BLaER1 treated with 17β-estradiol and CSF1 and Interleukin-3, amounts not matched to agents 10 nM and 100 nM (cell line): ENCODE measurements around the gene ZMYM2.
"Not testable (repeated sequence)": the region's sequence is repeated elsewhere in the genome, so short reads cannot be mapped to it uniquely, and the experiment has no call there.

Source experiments
- H3K27ac ChIP-seq, 11 experiments: shearing (Covaris generic); formaldehyde crosslinking; 2 replicates each; pipeline ENCODE4 v1.8.1; 2022
- H3K27me3 ChIP-seq, 11 experiments: shearing (Covaris generic); formaldehyde crosslinking; 2 replicates each; pipeline ENCODE4 v1.8.1; 2022
- H3K36me3 ChIP-seq, 11 experiments: shearing (Covaris generic); formaldehyde crosslinking; 2 replicates each; pipeline ENCODE4 v1.8.1; 2022
- H3K4me1 ChIP-seq, 10 experiments: shearing (Covaris generic); formaldehyde crosslinking; 2 replicates each; pipeline ENCODE4 v1.8.1; 2022
- H3K4me2 ChIP-seq, 11 experiments: shearing (Covaris generic); formaldehyde crosslinking; 2 replicates each; pipeline ENCODE4 v1.8.1; 2022
- H3K4me3 ChIP-seq, 10 experiments: shearing (Covaris generic); formaldehyde crosslinking; 2 replicates each; pipeline ENCODE4 v1.8.1; 2022
- H3K9ac ChIP-seq, 11 experiments: shearing (Covaris generic); formaldehyde crosslinking; 2 replicates each; pipeline ENCODE4 v1.8.1; 2022
- H3K9me3 ChIP-seq, 11 experiments: shearing (Covaris generic); formaldehyde crosslinking; replicated peaks in 1 of 11; 2 replicates each; pipeline ENCODE4 v1.8.1; 2022
- H4K20me1 ChIP-seq, 11 experiments: shearing (Covaris generic); formaldehyde crosslinking; 2 replicates each; pipeline ENCODE4 v1.8.1; 2022
- Cebpa-rat ChIP-seq, 11 experiments: shearing (Covaris generic); IDR thresholded peaks; 2 replicates each; pipeline ENCODE4 v1.8.1; 2022

ZMYM2 gene

DNA sequence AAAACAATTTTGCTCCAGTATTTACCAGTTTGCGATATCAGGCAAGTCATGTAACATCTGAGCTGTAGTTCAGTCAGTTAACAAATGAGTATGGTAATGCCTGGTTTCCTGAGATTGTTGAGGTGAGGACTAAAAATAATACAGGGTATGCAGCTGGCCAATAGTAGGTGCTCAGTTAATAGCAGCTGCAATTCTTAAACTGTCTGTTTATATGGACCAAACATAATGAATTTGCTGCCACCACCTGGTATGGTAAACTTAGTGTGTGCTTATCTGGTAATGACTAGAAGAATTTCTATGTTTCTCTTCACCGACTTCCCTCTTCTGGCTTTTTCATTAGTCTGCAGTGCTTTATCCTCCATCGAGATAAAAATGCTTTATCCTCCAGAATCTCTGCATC is 9.1 kb downstream of the ZMYM2 start:
- Histone ChIP-seq H3K4me2 (0 out of 22 replicates have a peak overlapping the region, but pooled peaks of 1 of the 11 experiments have one; percentile 9), H3K9ac (no peak overlapping the region), H3K9me3 (peaks cover 0 to 10% (median 0%) of the 10 kb centered on the region in 11 experiments; a peak in 6 of 22 replicates), H3K4me1 (peaks cover 7 to 57% (median 18%) of the 10 kb centered on the region in 10 experiments; a peak in 17 of 20 replicates), H4K20me1 (peaks cover 47 to 100% (median 79%) of the 10 kb centered on the region in 11 experiments), H3K27ac (no peak overlapping the region; a peak in 1 of 22 replicates), H3K4me3 (no peak overlapping the region), H3K27me3 (no peaks in the 10 kb centered on the region), H3K36me3 (peaks cover 86 to 100% (median 97%) of the 10 kb centered on the region in 11 experiments)
- TF ChIP-seq Cebpa-rat (IDR thresholded peaks at IDR 0.05) = no peak

DNA sequence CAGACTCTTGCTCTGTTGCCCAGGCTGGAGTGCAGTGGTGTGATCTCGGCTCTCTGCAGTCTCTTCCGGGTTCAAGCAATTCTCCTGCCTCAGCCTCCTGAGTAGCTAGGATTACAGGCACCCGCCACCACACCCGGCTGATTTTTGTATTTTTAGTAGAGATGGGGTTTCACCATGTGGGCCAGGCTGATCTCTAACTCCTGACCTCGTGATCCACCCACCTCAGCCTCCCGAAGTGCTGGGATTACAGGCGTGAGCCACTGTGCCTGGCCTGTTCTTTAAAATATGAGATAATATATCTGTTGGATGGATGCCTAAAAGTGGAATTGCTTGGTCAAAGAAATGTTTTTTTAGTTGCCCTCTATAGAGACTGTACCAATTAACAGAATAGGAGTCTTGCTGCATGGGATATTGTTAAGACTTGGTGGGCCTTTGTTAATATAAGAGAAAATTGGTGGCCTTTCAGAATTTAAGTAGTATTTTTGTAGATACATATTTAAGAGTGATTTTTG is 16.0 kb downstream of the ZMYM2 start:
- H3K9me3 ChIP-seq = peaks cover 40 to 75% (median 68%) of the 10 kb centered on the region in 11 experiments
- H3K27ac ChIP-seq, H3K4me2 ChIP-seq, H3K9ac ChIP-seq, H3K4me3 ChIP-seq, H3K27me3 ChIP-seq: not testable (repeated sequence)
- H4K20me1 ChIP-seq = peaks cover 0 to 100% (median 19%) of the 10 kb centered on the region in 11 experiments; a peak in 13 of 22 replicates
- H3K4me1 ChIP-seq = peaks cover 0 to 13% (median 0%) of the 10 kb centered on the region in 10 experiments; a peak in 3 of 20 replicates
- H3K36me3 ChIP-seq = peaks cover 93 to 100% (median 99%) of the 10 kb centered on the region in 11 experiments

DNA sequence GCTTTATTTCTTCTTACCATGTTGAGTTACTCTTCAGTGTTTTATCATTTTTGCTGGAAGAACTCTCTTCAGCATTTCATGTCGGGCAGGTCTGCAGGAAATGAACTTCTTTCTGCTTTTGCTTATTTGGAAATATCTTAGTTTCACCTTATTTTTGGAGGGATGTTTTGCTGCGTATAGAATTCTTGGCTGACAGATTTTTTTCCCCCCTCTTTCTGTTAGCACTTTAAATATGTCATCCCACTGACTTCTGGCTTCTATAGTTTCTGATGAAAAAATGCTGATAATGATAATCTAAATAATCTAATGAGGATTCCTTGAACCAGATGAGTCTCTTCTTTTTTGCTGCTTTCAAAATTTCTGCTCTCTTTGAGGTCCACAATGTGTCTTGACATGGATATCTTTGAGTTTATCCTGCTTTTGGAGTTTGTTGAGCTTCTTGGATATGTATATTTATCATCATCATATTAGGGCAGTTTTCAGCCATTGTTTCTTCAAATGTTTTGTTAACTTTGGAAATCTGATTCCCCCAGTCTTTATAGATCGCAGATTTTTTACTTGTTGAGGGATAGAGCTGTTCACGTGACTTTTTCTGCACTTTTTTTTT is 20.4 kb downstream of the ZMYM2 start:
- Histone ChIP-seq H3K27ac (no peak overlapping the region), H3K4me1 (peaks cover 0 to 19% (median 11%) of the 10 kb centered on the region in 10 experiments; a peak in 15 of 20 replicates), H3K4me2 (no peak overlapping the region), H3K9ac (no peak overlapping the region), H3K27me3 (no peaks in the 10 kb centered on the region), H3K9me3 (peaks cover 41 to 59% (median 58%) of the 10 kb centered on the region in 11 experiments), H3K36me3 (peaks cover 70 to 98% (median 91%) of the 10 kb centered on the region in 11 experiments), H4K20me1 (peaks cover 28 to 100% (median 41%) of the 10 kb centered on the region in 11 experiments; a peak in 21 of 22 replicates), H3K4me3 (no peak overlapping the region; a peak in 2 of 20 replicates)
- TF ChIP-seq Cebpa-rat (IDR thresholded peaks at IDR 0.05) = no peak

DNA sequence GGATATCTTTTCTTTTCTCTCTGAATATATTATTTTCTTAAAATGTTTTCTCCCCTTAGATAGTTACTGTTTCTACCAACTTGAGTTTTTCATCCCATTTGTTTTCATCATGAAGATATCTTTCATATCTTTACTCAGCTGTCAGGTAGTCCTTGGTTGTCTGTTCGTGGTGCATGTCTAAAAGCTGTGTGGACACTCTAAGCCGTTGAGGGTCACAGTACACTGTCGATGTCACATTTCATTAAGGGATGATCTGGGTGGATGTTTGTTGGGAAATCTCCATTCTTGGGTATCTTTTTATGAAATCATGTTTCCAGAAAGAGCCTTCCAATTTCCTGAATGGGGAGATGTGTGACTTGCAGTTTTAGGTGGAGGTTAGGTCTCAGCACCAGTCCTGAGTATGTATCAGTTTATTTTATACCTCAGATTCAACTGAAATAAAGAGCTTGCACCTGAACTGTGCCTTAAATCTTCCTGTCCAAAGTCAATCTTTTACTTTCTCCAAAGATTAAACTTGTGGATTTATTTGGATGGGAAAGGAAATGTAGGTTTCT is 23.2 kb downstream of the ZMYM2 start:
- Histone ChIP-seq H3K9ac (no peak overlapping the region), H3K4me3 (no peak overlapping the region), H3K27ac (no peak overlapping the region), H3K4me1 (peaks cover 13 to 33% (median 24%) of the 10 kb centered on the region in 10 experiments; a peak in 19 of 20 replicates), H4K20me1 (peaks cover 42 to 100% (median 67%) of the 10 kb centered on the region in 11 experiments; a peak in 21 of 22 replicates), H3K4me2 (peak overlapping the region in 3 of 11 experiments; percentile 2 to 27 (median 22); a peak in 1 of 22 replicates), H3K36me3 (peaks cover 58 to 91% (median 78%) of the 10 kb centered on the region in 11 experiments), H3K27me3 (no peaks in the 10 kb centered on the region), H3K9me3 (peaks cover 21 to 31% (median 30%) of the 10 kb centered on the region in 11 experiments)
- no peak for TF ChIP-seq Cebpa-rat (IDR thresholded peaks at IDR 0.05)

DNA sequence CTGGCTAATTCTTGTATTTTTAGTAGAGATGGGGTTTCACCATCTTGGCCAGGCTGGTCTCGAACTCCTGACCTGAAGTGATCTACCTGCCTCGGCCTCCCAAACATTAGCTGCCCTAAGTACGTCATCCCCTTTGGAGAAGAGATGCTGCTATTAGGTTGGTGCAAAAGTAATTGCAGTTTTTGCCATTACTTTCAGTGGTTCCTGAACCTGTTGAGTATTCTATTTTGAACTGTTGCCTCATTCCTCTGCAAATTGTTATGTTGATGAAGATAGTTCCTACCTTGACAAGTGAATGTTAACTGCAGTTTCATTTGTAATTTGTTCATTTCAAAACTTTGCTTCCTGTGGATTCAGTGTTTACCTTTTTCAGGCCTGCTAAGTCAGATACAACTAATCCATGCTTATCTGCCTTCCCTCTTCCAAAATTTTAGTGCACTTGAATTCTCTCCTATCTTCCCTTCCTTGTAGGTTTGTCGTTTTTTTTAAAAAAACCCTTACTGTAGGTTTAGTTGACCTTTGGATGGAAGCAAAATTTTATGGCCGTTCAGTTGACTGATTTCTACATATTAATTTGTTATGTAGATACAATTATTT is 24.0 kb downstream of the ZMYM2 start:
- H3K4me3 ChIP-seq = no peak overlapping the region
- no peak overlapping the region for H3K9ac ChIP-seq
- H3K4me2 ChIP-seq = 0 out of 22 replicates have a peak overlapping the region, but pooled peaks of 1 of the 11 experiments have one; percentile 27
- H3K27ac ChIP-seq = no peak overlapping the region
- H3K36me3 ChIP-seq = peaks cover 58 to 91% (median 77%) of the 10 kb centered on the region in 11 experiments
- peaks cover 15 to 23% (median 22%) of the 10 kb centered on the region in 11 experiments for H3K9me3 ChIP-seq
- H4K20me1 ChIP-seq = peaks cover 48 to 100% (median 75%) of the 10 kb centered on the region in 11 experiments; a peak in 21 of 22 replicates
- no peaks in the 10 kb centered on the region for H3K27me3 ChIP-seq
- H3K4me1 ChIP-seq = peaks cover 13 to 33% (median 24%) of the 10 kb centered on the region in 10 experiments; a peak in 19 of 20 replicates
- TF ChIP-seq Cebpa-rat (IDR thresholded peaks at IDR 0.05) = no peak

DNA sequence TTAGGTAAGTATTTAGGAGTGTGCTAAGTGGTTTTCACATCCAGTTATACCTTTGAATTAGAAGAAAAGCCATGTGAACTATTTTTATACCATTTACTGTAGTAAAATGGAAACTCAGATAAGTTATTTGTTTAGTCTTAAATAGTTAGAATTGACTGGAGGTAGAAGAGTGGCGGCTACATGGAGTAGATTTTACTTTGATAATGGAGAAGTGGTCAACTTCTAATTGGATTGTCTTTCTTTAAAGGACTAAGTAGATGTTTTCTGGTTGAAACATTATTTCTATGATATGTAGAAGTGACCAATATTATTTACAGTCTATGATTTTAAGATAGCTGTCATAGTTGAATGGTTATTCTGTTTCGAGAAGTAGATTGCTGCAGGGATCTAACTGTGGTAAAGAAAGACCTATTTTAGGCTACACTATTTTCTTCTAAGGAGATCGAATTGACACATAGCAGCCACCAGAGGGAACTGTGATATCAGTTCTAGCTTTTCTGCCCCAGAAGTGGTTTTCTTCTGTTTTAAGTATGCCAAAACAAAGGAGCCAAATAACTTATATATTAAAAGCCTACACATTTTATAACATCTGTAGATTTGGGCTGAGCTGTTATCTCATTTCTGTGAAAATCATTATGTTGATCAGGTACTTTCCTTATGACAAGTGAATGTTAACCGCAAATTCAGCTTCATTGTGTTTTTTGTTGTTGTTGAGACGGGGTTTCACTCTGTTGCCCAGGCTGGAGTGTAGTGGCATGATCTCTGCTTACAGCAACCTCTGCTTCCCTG is 26.1 kb downstream of the ZMYM2 start:
- peaks cover 0 to 2% (median 1%) of the 10 kb centered on the region in 11 experiments; a peak in 19 of 22 replicates for H3K9me3 ChIP-seq
- H4K20me1 ChIP-seq = peaks cover 58 to 100% (median 93%) of the 10 kb centered on the region in 11 experiments; a peak in 21 of 22 replicates
- peak overlapping the region in 4 of 11 experiments; percentile 11 to 45 (median 20); a peak in 4 of 22 replicates for H3K9ac ChIP-seq
- no peaks in the 10 kb centered on the region for H3K27me3 ChIP-seq
- peak overlapping the region in 9 of 11 experiments; percentile 15 to 47 (median 27); a peak in 14 of 22 replicates for H3K4me2 ChIP-seq
- H3K36me3 ChIP-seq = peaks cover 48 to 91% (median 77%) of the 10 kb centered on the region in 11 experiments
- H3K4me3 ChIP-seq = no peak overlapping the region
- H3K4me1 ChIP-seq = peaks cover 13 to 42% (median 25%) of the 10 kb centered on the region in 10 experiments; a peak in 19 of 20 replicates
- TF ChIP-seq Cebpa-rat (IDR thresholded peaks at IDR 0.05) = no peak
- peak overlapping the region in 6 of 11 experiments; percentile 2 to 49 (median 29); a peak in 7 of 22 replicates for H3K27ac ChIP-seq

DNA sequence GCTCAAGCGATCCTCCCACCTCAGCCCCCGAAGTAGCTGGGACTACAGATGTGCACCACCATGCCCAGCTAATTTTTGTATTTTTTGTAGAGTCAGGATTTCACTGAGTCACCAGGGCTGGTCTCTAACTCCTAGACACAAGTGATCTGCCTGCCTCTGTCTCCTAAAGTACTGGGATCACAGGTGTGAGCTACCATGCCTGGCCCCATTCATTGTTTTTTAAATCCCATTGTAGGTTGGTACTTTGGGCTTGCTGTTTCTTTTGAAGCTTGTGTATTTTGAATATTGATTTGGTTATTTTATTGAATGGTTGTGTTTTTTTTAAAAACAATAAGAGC is 26.7 kb downstream of the ZMYM2 start:
- no peaks in the 10 kb centered on the region for H3K27me3 ChIP-seq
- peak overlapping the region in 6 of 11 experiments; percentile 2 to 49 (median 29); a peak in 7 of 22 replicates for H3K27ac ChIP-seq
- TF ChIP-seq Cebpa-rat (IDR thresholded peaks at IDR 0.05) = no peak
- H3K36me3 ChIP-seq = peaks cover 48 to 92% (median 77%) of the 10 kb centered on the region in 11 experiments
- H3K4me1 ChIP-seq = peaks cover 13 to 42% (median 25%) of the 10 kb centered on the region in 10 experiments; a peak in 19 of 20 replicates
- H3K4me2 ChIP-seq = peak overlapping the region in 7 of 11 experiments; percentile 0 to 47 (median 27); a peak in 6 of 22 replicates
- H4K20me1 ChIP-seq = peaks cover 63 to 100% (median 95%) of the 10 kb centered on the region in 11 experiments; a peak in 21 of 22 replicates
- no peaks in the 10 kb centered on the region for H3K9me3 ChIP-seq
- H3K4me3 ChIP-seq = no peak overlapping the region
- H3K9ac ChIP-seq = peak overlapping the region in 3 of 11 experiments; percentile 11 to 45 (median 23); a peak in 3 of 22 replicates

DNA sequence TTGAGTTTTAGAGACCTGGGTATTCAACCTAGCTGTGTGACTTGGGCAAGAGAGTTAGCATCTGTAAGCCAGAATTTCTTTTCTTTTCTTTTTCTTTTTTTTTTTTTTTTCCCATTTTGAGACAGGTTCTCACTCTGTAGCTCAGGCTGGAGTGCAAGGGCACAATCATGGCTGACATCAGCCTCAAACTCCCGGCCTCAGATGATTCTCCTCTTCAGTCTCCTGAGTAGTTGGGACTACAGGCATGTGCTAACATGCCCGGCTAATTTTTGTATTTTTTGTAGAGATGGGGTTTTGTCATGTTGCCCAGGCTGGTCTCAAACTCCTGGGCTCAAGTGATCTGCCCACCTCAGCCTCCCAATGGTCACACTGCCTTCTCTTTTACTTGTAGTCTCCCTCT is 33.0 kb downstream of the ZMYM2 start:
- Histone ChIP-seq H3K4me3 (no peak overlapping the region), H3K27me3 (no peaks in the 10 kb centered on the region), H4K20me1 (peaks cover 50 to 100% (median 80%) of the 10 kb centered on the region in 11 experiments; a peak in 21 of 22 replicates), H3K36me3 (peaks cover 82 to 100% (median 95%) of the 10 kb centered on the region in 11 experiments), H3K9me3 (no peaks in the 10 kb centered on the region; a peak in 1 of 22 replicates), H3K27ac (no peak overlapping the region), H3K9ac (no peak overlapping the region), H3K4me2 (no peak overlapping the region), H3K4me1 (peaks cover 0 to 27% (median 0%) of the 10 kb centered on the region in 10 experiments; a peak in 7 of 20 replicates)
- no peak for TF ChIP-seq Cebpa-rat (IDR thresholded peaks at IDR 0.05)
